Endothelial cell of umbilical vein (primary cell): ENCODE measurements around the gene ABCD1.

Experiments used
- EZH2 ChIP-seq: IDR thresholded peaks from 2 replicates; pipeline ENCODE4 v1.6.1; 2012; ENCODE audit warnings: borderline replicate concordance, low read depth, mild to moderate bottlenecking, moderate library complexity, low read length, inconsistent platforms; ENCODE audit not compliant: severe bottlenecking
- GATA2 ChIP-seq: IDR thresholded peaks from 2 replicates; pipeline ENCODE4 v1.7.0; 2011; ENCODE audit warnings: low read depth, mild to moderate bottlenecking, moderate library complexity, mixed read lengths, low read length; ENCODE audit not compliant: insufficient read length, insufficient read depth
- POLR2A ChIP-seq: IDR thresholded peaks from 2 replicates; pipeline ENCODE4 v1.6.1; 2012; ENCODE audit warnings: low read depth, mild to moderate bottlenecking, control low read depth, low read length
- POLR2AphosphoS5 ChIP-seq: IDR thresholded peaks from 2 replicates; pipeline ENCODE4 v1.6.1; 2012; ENCODE audit warnings: low read depth, mild to moderate bottlenecking, control low read depth, low read length, moderate library complexity; ENCODE audit not compliant: insufficient read depth
- TF ChIP-seq, protein P1 (sequence below), 2 donors: IDR thresholded peaks; 1 replicate in 1 of 2; 2 replicates in 1 of 2; pipeline ENCODE4 v1.5.1; 2011; ENCODE audit warnings: low read length in 2 of 2, mild to moderate bottlenecking in 2 of 2, moderate library complexity in 2 of 2, control low read depth in 1 of 2, inconsistent platforms in 1 of 2, low read depth in 1 of 2; ENCODE audit not compliant: insufficient read depth in 1 of 2; ENCODE audit errors: extremely low read depth in 1 of 2

DNA sequence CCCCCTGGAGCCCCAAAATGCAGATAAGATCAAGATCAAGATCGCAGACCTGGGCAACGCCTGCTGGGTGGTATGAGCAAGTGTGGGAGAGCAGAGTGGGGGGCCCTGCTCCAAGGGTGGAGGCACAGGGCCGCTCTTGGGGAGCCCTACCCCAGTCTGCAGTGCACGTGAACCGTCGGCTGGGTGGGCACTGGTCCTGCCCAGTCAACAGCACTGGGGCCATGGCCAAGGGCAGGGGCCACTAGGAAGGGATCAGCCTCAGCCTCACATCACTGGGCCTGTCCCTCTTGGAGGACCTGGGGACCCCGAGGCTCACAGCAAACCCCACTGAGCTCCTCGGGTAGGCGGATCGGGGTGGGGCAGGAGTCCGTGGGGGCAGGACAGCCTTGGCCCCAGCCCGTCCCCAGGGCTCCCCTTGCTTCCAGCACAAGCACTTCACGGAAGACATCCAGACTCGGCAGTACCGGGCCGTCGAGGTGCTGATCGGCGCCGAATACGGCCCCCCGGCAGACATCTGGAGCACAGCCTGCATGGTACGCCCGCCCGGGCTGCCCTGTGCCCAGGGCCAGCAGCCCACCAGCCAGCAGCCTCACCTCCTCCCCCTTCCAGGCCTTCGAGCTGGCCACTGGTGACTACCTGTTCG is 59.8 kb downstream of the ABCD1 start:
- TF ChIP-seq, protein P1, sequence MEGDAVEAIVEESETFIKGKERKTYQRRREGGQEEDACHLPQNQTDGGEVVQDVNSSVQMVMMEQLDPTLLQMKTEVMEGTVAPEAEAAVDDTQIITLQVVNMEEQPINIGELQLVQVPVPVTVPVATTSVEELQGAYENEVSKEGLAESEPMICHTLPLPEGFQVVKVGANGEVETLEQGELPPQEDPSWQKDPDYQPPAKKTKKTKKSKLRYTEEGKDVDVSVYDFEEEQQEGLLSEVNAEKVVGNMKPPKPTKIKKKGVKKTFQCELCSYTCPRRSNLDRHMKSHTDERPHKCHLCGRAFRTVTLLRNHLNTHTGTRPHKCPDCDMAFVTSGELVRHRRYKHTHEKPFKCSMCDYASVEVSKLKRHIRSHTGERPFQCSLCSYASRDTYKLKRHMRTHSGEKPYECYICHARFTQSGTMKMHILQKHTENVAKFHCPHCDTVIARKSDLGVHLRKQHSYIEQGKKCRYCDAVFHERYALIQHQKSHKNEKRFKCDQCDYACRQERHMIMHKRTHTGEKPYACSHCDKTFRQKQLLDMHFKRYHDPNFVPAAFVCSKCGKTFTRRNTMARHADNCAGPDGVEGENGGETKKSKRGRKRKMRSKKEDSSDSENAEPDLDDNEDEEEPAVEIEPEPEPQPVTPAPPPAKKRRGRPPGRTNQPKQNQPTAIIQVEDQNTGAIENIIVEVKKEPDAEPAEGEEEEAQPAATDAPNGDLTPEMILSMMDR (IDR thresholded peaks at IDR 0.05; ENCODE audit: extremely low read depth in 1 of 2, insufficient read depth in 1 of 2, low read depth in 1 of 2, low read length in 2 of 2) = no peak
- TF ChIP-seq EZH2 = no peak
- no peak for TF ChIP-seq POLR2A
- no peak for TF ChIP-seq POLR2AphosphoS5
- TF ChIP-seq GATA2 = no peak
